GM23248 (cell line): ENCODE data around the gene FHAD1. TPM values are rescaled to one million over a fixed set of nuclear protein-coding genes. Genes with fewer than 3 reads are reported as not detected.
A peak's percentile ranks its signal among the peaks of the same experiment; 100 is the strongest.

ENCODE experiments used
- DNase-seq: peaks from one replicate; pipeline ENCODE4 v3.0.0-alpha.2; 2015
- H2AFZ ChIP-seq: fragments of 200-600 bp; sonication (generic); 2 replicates; pipeline ENCODE4 v1.6.1; 2016; ENCODE audit warnings: antibody characterized with exemption
- H3F3A ChIP-seq: fragments of 200-600 bp; sonication (generic); 2 replicates; pipeline ENCODE4 v1.6.1; 2016; ENCODE audit warnings: mild to moderate bottlenecking, antibody characterized with exemption, mixed run types; ENCODE audit not compliant: insufficient read depth
- H3K27ac ChIP-seq: fragments of 200-600 bp; sonication (generic); 2 replicates; pipeline ENCODE4 v1.5.1; 2016; ENCODE audit warnings: mild to moderate bottlenecking
- H3K27me3 ChIP-seq: fragments of 200-600 bp; sonication (generic); replicated peaks from 2 replicates; pipeline ENCODE4 v1.6.1; 2016; ENCODE audit warnings: mild to moderate bottlenecking; ENCODE audit not compliant: insufficient read depth
- H3K36me3 ChIP-seq: fragments of 200-600 bp; sonication (generic); 2 replicates; pipeline ENCODE4 v1.6.1; 2016; ENCODE audit warnings: low read depth, mild to moderate bottlenecking
- H3K4me1 ChIP-seq: fragments of 200-600 bp; sonication (generic); 2 replicates; pipeline ENCODE4 v1.6.1; 2016; ENCODE audit warnings: mild to moderate bottlenecking; ENCODE audit not compliant: insufficient read depth
- H3K4me2 ChIP-seq: fragments of 200-600 bp; sonication (generic); one replicate; pipeline ENCODE4 v1.6.1; 2016; ENCODE audit warnings: mild to moderate bottlenecking; ENCODE audit not compliant: unreplicated experiment
- H3K4me3 ChIP-seq: fragments of 200-600 bp; sonication (generic); 2 replicates; pipeline ENCODE4 v1.5.1; 2016; ENCODE audit warnings: mild to moderate bottlenecking
- H3K79me2 ChIP-seq: fragments of 200-600 bp; sonication (generic); 2 replicates; pipeline ENCODE4 v1.6.1; 2016; ENCODE audit warnings: mild to moderate bottlenecking; ENCODE audit not compliant: insufficient read depth
- H3K9ac ChIP-seq: fragments of 200-600 bp; sonication (generic); 2 replicates; pipeline ENCODE4 v1.6.1; 2016; ENCODE audit warnings: mild to moderate bottlenecking
- H3K9me2 ChIP-seq: fragments of 200-600 bp; sonication (generic); 2 replicates; pipeline ENCODE4 v1.6.1; 2016; ENCODE audit warnings: mixed run types, mild to moderate bottlenecking, moderate library complexity; ENCODE audit not compliant: insufficient read depth
- H3K9me3 ChIP-seq: fragments of 200-600 bp; sonication (generic); one replicate; pipeline ENCODE4 v1.6.1; 2017; ENCODE audit warnings: low read depth
- H4K20me1 ChIP-seq: fragments of 200-600 bp; sonication (generic); 2 replicates; pipeline ENCODE4 v1.6.0; 2016; ENCODE audit not compliant: insufficient read depth
- EZH2 ChIP-seq: fragments of 200-600 bp; sonication (generic); IDR thresholded peaks from 2 replicates; pipeline ENCODE4 v1.6.1; 2018; ENCODE audit warnings: antibody characterized with exemption, mild to moderate bottlenecking; ENCODE audit not compliant: insufficient read depth, poor library complexity, severe bottlenecking
- EZH2phosphoT487 ChIP-seq: fragments of 200-600 bp; sonication (generic); IDR thresholded peaks from 2 replicates; pipeline ENCODE4 v1.6.1; 2018; ENCODE audit warnings: antibody characterized with exemption, moderate library complexity, mild to moderate bottlenecking, low read depth; ENCODE audit not compliant: insufficient read depth
- WGBS, 2 experiments: methylation state at CpG; one replicate each; pipeline ENCODE4 v1.1.6; 2015 to 2017; ENCODE audit warnings: low lambda C conversion rate in 2 of 2, low coverage in 1 of 2; ENCODE audit errors: missing lambda C conversion rate in 2 of 2; 5-methylcytosine and 5-hydroxymethylcytosine counted together
- in situ Hi-C: fragments of 300-500 bp; cut with MboI; formaldehyde crosslinking; loops from 2 replicates; pipeline ENCODE4 v1.15.0; 2020
- polyA plus RNA-seq: library from polyadenylated mRNA; unstranded; fragments of >200 nt; fragmentation: Nextera tagmentation; extraction: Ambion mirVana; gene quantifications from 2 replicates; pipeline ENCODE4 v1.2.1, GENCODE V29; 2016
- total RNA-seq: library from RNA; depleted of rRNA; stranded (reverse); fragments of >200 nt; shearing (Covaris generic); gene quantifications from 2 replicates; pipeline ENCODE4 v1.2.3, GENCODE V29; 2014

Gene FHAD1
- total and polyA plus RNA-seq, 2 experiments from 2014 or later = 0.24 TPM; not detected in 1

GRCh38 chr1:15212216-15212953 is 34.6 kb upstream of the FHAD1 start:
- Histone ChIP-seq H4K20me1 (no peaks in the 10 kb centered on the region), H2AFZ (no peak overlapping the region), H3K27me3 (0 out of 2 replicates have a peak, but pooled peaks cover 5% of the 10 kb centered on the region), H3F3A (no peaks in the 10 kb centered on the region), H3K4me2 (no peak overlapping the region), H3K79me2 (no peaks in the 10 kb centered on the region), H3K9ac (no peak overlapping the region), H3K27ac (no peak overlapping the region), H3K9me2 (no peaks in the 10 kb centered on the region), H3K4me1 (no peaks in the 10 kb centered on the region), H3K9me3 (no peaks in the 10 kb centered on the region), H3K4me3 (no peak overlapping the region), H3K36me3 (no peaks in the 10 kb centered on the region)
- 70 to 76% methylated on average over 17 of the region's 17 CpGs for WGBS, 2 experiments
- no peak for DNase-seq
- TF ChIP-seq EZH2phosphoT487 (no peak), EZH2 (no peak)
- in situ Hi-C loops = no loop called here

- WGBS, 2 experiments = 96 to 97% methylated on average over 3 of the region's 3 CpGs
- H3K4me3 ChIP-seq = no peak overlapping the region
- H3K9ac ChIP-seq = no peak overlapping the region
- H3K4me1 ChIP-seq = no peaks in the 10 kb centered on the region
- no peaks in the 10 kb centered on the region for H3K36me3 ChIP-seq
- H3F3A ChIP-seq = no peaks in the 10 kb centered on the region
- no peak for TF ChIP-seq EZH2phosphoT487
- TF ChIP-seq EZH2 = no peak
- 0 out of 2 replicates have a peak, but pooled peaks cover 5% of the 10 kb centered on the region for H3K27me3 ChIP-seq
- no peak overlapping the region for H2AFZ ChIP-seq
- H3K9me3 ChIP-seq = no peaks in the 10 kb centered on the region
- no peak overlapping the region for H3K27ac ChIP-seq
- in situ Hi-C loops = no loop called here
- no peak for DNase-seq
- no peaks in the 10 kb centered on the region for H4K20me1 ChIP-seq
- H3K4me2 ChIP-seq = no peak overlapping the region
- no peaks in the 10 kb centered on the region for H3K79me2 ChIP-seq
- no peaks in the 10 kb centered on the region for H3K9me2 ChIP-seq
Observed at GRCh38 chr1:15212954-15213291, 34.1 kb upstream of the FHAD1 start.

GRCh38 chr1:15213341-15213821 is 33.6 kb upstream of the FHAD1 start:
- Histone ChIP-seq H3K9ac (no peak overlapping the region), H3K27ac (no peak overlapping the region), H3K4me1 (no peaks in the 10 kb centered on the region), H3K36me3 (no peaks in the 10 kb centered on the region), H3F3A (no peaks in the 10 kb centered on the region), H4K20me1 (no peaks in the 10 kb centered on the region), H3K79me2 (no peaks in the 10 kb centered on the region), H2AFZ (no peak overlapping the region), H3K4me2 (no peak overlapping the region), H3K4me3 (no peak overlapping the region), H3K9me2 (no peaks in the 10 kb centered on the region), H3K27me3 (0 out of 2 replicates have a peak, but pooled peaks cover 5% of the 10 kb centered on the region), H3K9me3 (no peaks in the 10 kb centered on the region)
- no peak for DNase-seq
- TF ChIP-seq EZH2 = no peak
- TF ChIP-seq EZH2phosphoT487 = no peak
- 93 to 99% methylated on average over 7 of the region's 7 CpGs for WGBS, 2 experiments
- in situ Hi-C loops = no loop called here

- Histone ChIP-seq H3K27me3 (0 out of 2 replicates have a peak, but pooled peaks cover 5% of the 10 kb centered on the region), H3K9me3 (no peaks in the 10 kb centered on the region), H3K4me1 (no peaks in the 10 kb centered on the region), H3K79me2 (no peaks in the 10 kb centered on the region), H4K20me1 (no peaks in the 10 kb centered on the region), H3K36me3 (no peaks in the 10 kb centered on the region), H3K27ac (no peak overlapping the region), H3K9me2 (no peaks in the 10 kb centered on the region), H3K9ac (no peak overlapping the region), H3K4me3 (no peak overlapping the region), H2AFZ (peak overlapping the region; percentile 53; the same call in 1 of the 2 replicates), H3K4me2 (no peak overlapping the region), H3F3A (no peaks in the 10 kb centered on the region)
- peak; percentile 44 for DNase-seq
- TF ChIP-seq EZH2phosphoT487 = no peak
- TF ChIP-seq EZH2 = no peak
- in situ Hi-C loops = no loop called here
- 15 to 18% methylated on average over 19 of the region's 19 CpGs for WGBS, 2 experiments
Observed at GRCh38 chr1:15214527-15214926, 32.5 kb upstream of the FHAD1 start.
